Ovary (tissue), 3 donors: Measurements from ENCODE around the gene OR51B4.

Experiments used
- EP300 ChIP-seq: sonication (generic); formaldehyde crosslinking; IDR thresholded peaks from one replicate; pipeline ENCODE4 v1.6.1; 2017; ENCODE audit warnings: antibody characterized with exemption
- POLR2A ChIP-seq: fragments of 450-650 bp; IDR thresholded peaks from one replicate; pipeline ENCODE4 v1.6.1; 2017; ENCODE audit warnings: antibody characterized with exemption, mild to moderate bottlenecking, moderate library complexity
- TF ChIP-seq, protein P1 (sequence below), 3 donors: fragments of 450-650 bp in 2 of 3; fragments of 200-600 bp in 1 of 3; IDR thresholded peaks; one replicate each; pipeline versions ENCODE4 v1.5.1 to v1.8.0; 2016 to 2022; ENCODE audit warnings: antibody characterized with exemption in 3 of 3, mild to moderate bottlenecking in 1 of 3
- donor health status: DM: no; HTN: no; CAD: no.

GRCh38 chr11:5317292-5317691 is 15.5 kb upstream of the OR51B4 start:
- TF ChIP-seq, protein P1, sequence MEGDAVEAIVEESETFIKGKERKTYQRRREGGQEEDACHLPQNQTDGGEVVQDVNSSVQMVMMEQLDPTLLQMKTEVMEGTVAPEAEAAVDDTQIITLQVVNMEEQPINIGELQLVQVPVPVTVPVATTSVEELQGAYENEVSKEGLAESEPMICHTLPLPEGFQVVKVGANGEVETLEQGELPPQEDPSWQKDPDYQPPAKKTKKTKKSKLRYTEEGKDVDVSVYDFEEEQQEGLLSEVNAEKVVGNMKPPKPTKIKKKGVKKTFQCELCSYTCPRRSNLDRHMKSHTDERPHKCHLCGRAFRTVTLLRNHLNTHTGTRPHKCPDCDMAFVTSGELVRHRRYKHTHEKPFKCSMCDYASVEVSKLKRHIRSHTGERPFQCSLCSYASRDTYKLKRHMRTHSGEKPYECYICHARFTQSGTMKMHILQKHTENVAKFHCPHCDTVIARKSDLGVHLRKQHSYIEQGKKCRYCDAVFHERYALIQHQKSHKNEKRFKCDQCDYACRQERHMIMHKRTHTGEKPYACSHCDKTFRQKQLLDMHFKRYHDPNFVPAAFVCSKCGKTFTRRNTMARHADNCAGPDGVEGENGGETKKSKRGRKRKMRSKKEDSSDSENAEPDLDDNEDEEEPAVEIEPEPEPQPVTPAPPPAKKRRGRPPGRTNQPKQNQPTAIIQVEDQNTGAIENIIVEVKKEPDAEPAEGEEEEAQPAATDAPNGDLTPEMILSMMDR (IDR thresholded peaks at IDR 0.05), result no peak
- TF ChIP-seq POLR2A (no peak), EP300 (no peak)
